Limb (tissue), 2 donors: ENCODE results near the gene PROCR.
A peak's percentile ranks its signal among the peaks of the same experiment; 100 is the strongest.
"Not testable (repeated sequence)": the region's sequence is repeated elsewhere in the genome, so short reads cannot be mapped to it uniquely, and the experiment has no call there.

Experiments
- DNase-seq, 2 donors: peaks; one replicate each; pipeline ENCODE4 v3.0.0-alpha.2; 2016; ENCODE audit errors: extremely low spot score in 2 of 2

Gene PROCR

GRCh38 chr20:35193031-35193791 is 21.3 kb downstream of the PROCR start:
- DNase-seq = not testable (repeated sequence)

GRCh38 chr20:35196313-35196712 is 24.4 kb downstream of the PROCR start:
- DNase-seq = no peak

GRCh38 chr20:35199740-35200139 is 27.9 kb downstream of the PROCR start:
- DNase-seq = no peak

- DNase-seq = no peak
Measured at GRCh38 chr20:35200267-35200666, 28.4 kb downstream of the PROCR start.

- not testable (repeated sequence) for DNase-seq
Measured at GRCh38 chr20:35201467-35201866, 29.6 kb downstream of the PROCR start.

GRCh38 chr20:35206802-35207201 is 34.9 kb downstream of the PROCR start:
- DNase-seq = no peak

GRCh38 chr20:35207950-35208611 is 36.2 kb downstream of the PROCR start:
- DNase-seq = peak; percentile 75 to 78

- no peak for DNase-seq
Measured at GRCh38 chr20:35215066-35215956, 43.4 kb downstream of the PROCR start.

GRCh38 chr20:35216541-35216940 is 44.7 kb downstream of the PROCR start:
- no peak for DNase-seq

GRCh38 chr20:35223941-35224340 is 52.1 kb downstream of the PROCR start:
- no peak for DNase-seq

GRCh38 chr20:35224536-35224935 is 52.7 kb downstream of the PROCR start:
- DNase-seq = no peak

GRCh38 chr20:35225319-35226125 is 53.6 kb downstream of the PROCR start:
- no peak for DNase-seq

GRCh38 chr20:35226126-35226883 is 54.4 kb downstream of the PROCR start, which contains the start of gene MMP24:
Gene MMP24 (plus strand): TSS chr20:35226690. CDS start chr20:35226739, 49 bp downstream.
- peak in 1 of 2 donors; percentile 35 for DNase-seq
